IMR-90 (cell line): ENCODE measurements around the gene COL15A1. TPM values are rescaled to one million over a fixed set of nuclear protein-coding genes. Genes with fewer than 3 reads are reported as not detected.
A peak's percentile ranks its signal among the peaks of the same experiment; 100 is the strongest.

Source experiments
- ATAC-seq: fragments of 200-7000 bp; cut with Tn5 transposase; 2 replicates; pipeline ENCODE4 v1.9.1; 2020; ENCODE audit warnings: low read depth, mild to moderate bottlenecking, moderate library complexity
- BruUV-seq: library from RNA; stranded (reverse); fragments of 400-500 nt; replicated peaks from 2 replicates; lab custom pipeline; 2021; lab: Mats Ljungman, UMichigan
- CTCF ChIA-PET: fragments of 300-600 bp; formaldehyde crosslinking; extraction: SDS; loops from one replicate; lab custom pipeline; 2021; ENCODE audit warnings: antibody characterized with exemption; lab: Yijun Ruan, JAX
- POLR2A ChIA-PET: fragments of 300-600 bp; sonication (Branson Sonifier 250); formaldehyde crosslinking; loops from one replicate; lab custom pipeline; 2022; ENCODE audit warnings: antibody characterized with exemption; ENCODE audit not compliant: unreplicated experiment; lab: Charles Lee
- DNase-seq: peaks from one replicate; pipeline ENCODE4 v3.0.0; 2013
- H2AFZ ChIP-seq: replicated peaks from 2 replicates; pipeline ENCODE3; 2013; ENCODE audit warnings: low read length, mild to moderate bottlenecking; ENCODE audit not compliant: poor library complexity
- H2AK5ac ChIP-seq: 2 replicates; pipeline ENCODE4 v1.6.1; 2013; ENCODE audit warnings: low read depth, low read length, inconsistent platforms
- H2AK9ac ChIP-seq: replicated peaks from 2 replicates; pipeline ENCODE3; 2013; ENCODE audit warnings: mild to moderate bottlenecking, low read depth, low read length, moderate library complexity; ENCODE audit not compliant: poor library complexity
- H2BK120ac ChIP-seq: 2 replicates; pipeline ENCODE4 v1.6.1; 2013; ENCODE audit warnings: low read depth, low read length, inconsistent platforms
- H2BK15ac ChIP-seq: 3 replicates; pipeline ENCODE4 v1.6.1; 2013; ENCODE audit warnings: low read depth, low read length, inconsistent platforms
- H2BK20ac ChIP-seq: 2 replicates; pipeline ENCODE4 v1.6.1; 2013; ENCODE audit warnings: low read depth, mild to moderate bottlenecking, inconsistent platforms, low read length, moderate library complexity
- H2BK5ac ChIP-seq: 2 replicates; pipeline ENCODE4 v1.6.1; 2013; ENCODE audit warnings: mild to moderate bottlenecking, low read depth, low read length, inconsistent platforms; ENCODE audit not compliant: poor library complexity, severe bottlenecking
- H3K14ac ChIP-seq: replicated peaks from 2 replicates; pipeline ENCODE4 v1.6.1; 2013; ENCODE audit warnings: low read depth, low read length, inconsistent platforms
- H3K18ac ChIP-seq: 2 replicates; pipeline ENCODE4 v1.6.1; 2013; ENCODE audit warnings: low read depth, low read length, control low read depth
- H3K23ac ChIP-seq: 2 replicates; pipeline ENCODE4 v1.6.1; 2013; ENCODE audit warnings: low read depth, low read length, inconsistent platforms
- H3K27ac ChIP-seq: 2 replicates; pipeline ENCODE4 v1.5.1; 2013; ENCODE audit warnings: mild to moderate bottlenecking, control low read depth, low read length; ENCODE audit not compliant: insufficient read depth
- H3K27me3 ChIP-seq: 2 replicates; pipeline ENCODE4 v1.6.1; 2013; ENCODE audit warnings: low read length; ENCODE audit not compliant: control insufficient read depth, insufficient read depth
- H3K36me3 ChIP-seq: 2 replicates; pipeline ENCODE4 v1.6.1; 2013; ENCODE audit warnings: low read length, mixed read lengths; ENCODE audit not compliant: control insufficient read depth, insufficient read depth
- H3K4ac ChIP-seq: 2 replicates; pipeline ENCODE4 v1.6.1; 2013; ENCODE audit warnings: low read depth, low read length, inconsistent platforms
- H3K4me1 ChIP-seq: 2 replicates; pipeline ENCODE4 v1.6.1; 2013; ENCODE audit warnings: low read length, mixed read lengths; ENCODE audit not compliant: control insufficient read depth, insufficient read depth
- H3K4me2 ChIP-seq: 2 replicates; pipeline ENCODE4 v1.6.1; 2013; ENCODE audit warnings: low read depth, mild to moderate bottlenecking, control low read depth, low read length, moderate library complexity
- H3K4me3 ChIP-seq: 2 replicates; pipeline ENCODE4 v1.5.1; 2013; ENCODE audit warnings: low read depth, mild to moderate bottlenecking, control low read depth, low read length, moderate library complexity; ENCODE audit not compliant: insufficient read depth
- H3K56ac ChIP-seq: 2 replicates; pipeline ENCODE4 v1.6.1; 2013; ENCODE audit warnings: low read length, inconsistent platforms; ENCODE audit not compliant: insufficient read depth; ENCODE audit errors: extremely low read depth
- H3K79me1 ChIP-seq, 2 experiments: 2 replicates each; pipeline ENCODE4 v1.6.1; 2013; ENCODE audit warnings: low read length in 2 of 2, inconsistent platforms in 1 of 2, low read depth in 1 of 2
- H3K9ac ChIP-seq: 2 replicates; pipeline ENCODE4 v1.6.1; 2013; ENCODE audit warnings: low read depth, low read length, control low read depth
- H3K9me1 ChIP-seq: 2 replicates; pipeline ENCODE4 v1.6.1; 2013; ENCODE audit warnings: low read length, inconsistent platforms; ENCODE audit not compliant: insufficient read depth
- H3K9me3 ChIP-seq: 2 replicates; pipeline ENCODE4 v1.6.1; 2013; ENCODE audit warnings: low read length; ENCODE audit not compliant: control insufficient read depth, insufficient read depth
- H4K20me1 ChIP-seq: 2 replicates; pipeline ENCODE4 v1.6.1; 2013; ENCODE audit warnings: low read length, inconsistent platforms; ENCODE audit not compliant: insufficient read depth
- H4K5ac ChIP-seq: 2 replicates; pipeline ENCODE4 v1.6.1; 2013; ENCODE audit warnings: mild to moderate bottlenecking, low read depth, low read length, control low read depth
- H4K8ac ChIP-seq, 2 experiments: 2 replicates each; pipeline ENCODE4 v1.6.1; 2013; ENCODE audit warnings: low read depth in 2 of 2, low read length in 2 of 2, control low read depth in 1 of 2, inconsistent platforms in 1 of 2
- H4K91ac ChIP-seq: 2 replicates; pipeline ENCODE4 v1.6.1; 2013; ENCODE audit warnings: low read depth, low read length, inconsistent platforms; ENCODE audit not compliant: insufficient read depth
- BHLHE40 ChIP-seq: fragments of 150-350 bp; IDR thresholded peaks from 2 replicates; pipeline ENCODE4 v1.6.1; 2016; ENCODE audit warnings: mild to moderate bottlenecking, low read depth, low read length
- CEBPB ChIP-seq: IDR thresholded peaks from 2 replicates; pipeline ENCODE4 v1.6.1; 2012; ENCODE audit warnings: low read depth, low read length, improper control_type of control experiment
- CHD1 ChIP-seq: IDR thresholded peaks from 2 replicates; pipeline ENCODE4 v1.6.1; 2012; ENCODE audit warnings: low read depth, low read length, improper control_type of control experiment
- FOS ChIP-seq: fragments of 150-350 bp; IDR thresholded peaks from 2 replicates; pipeline ENCODE4 v1.6.1; 2016; ENCODE audit warnings: low read depth, low read length
- MAFK ChIP-seq: IDR thresholded peaks from 2 replicates; pipeline ENCODE4 v1.6.1; 2012; ENCODE audit warnings: low read depth, low read length, improper control_type of control experiment
- MAZ ChIP-seq: IDR thresholded peaks from 2 replicates; pipeline ENCODE4 v1.6.1; 2012; ENCODE audit warnings: low read depth, mild to moderate bottlenecking, low read length, improper control_type of control experiment, moderate library complexity, borderline replicate concordance
- MXI1 ChIP-seq: IDR thresholded peaks from 2 replicates; pipeline ENCODE4 v1.6.1; 2012; ENCODE audit warnings: low read depth, mild to moderate bottlenecking, low read length, moderate library complexity, borderline replicate concordance
- NFE2L2 ChIP-seq: fragments of 150-350 bp; IDR thresholded peaks from 2 replicates; pipeline ENCODE4 v1.6.1; 2016; ENCODE audit warnings: low read depth, mild to moderate bottlenecking, low read length
- POLR2A ChIP-seq: IDR thresholded peaks from 2 replicates; pipeline ENCODE4 v1.6.1; 2012; ENCODE audit warnings: mild to moderate bottlenecking, low read depth, low read length
- RAD21 ChIP-seq: IDR thresholded peaks from 2 replicates; pipeline ENCODE4 v1.6.1; 2012; ENCODE audit warnings: low read length, improper control_type of control experiment
- RCOR1 ChIP-seq: IDR thresholded peaks from 2 replicates; pipeline ENCODE4 v1.6.1; 2012; ENCODE audit warnings: mild to moderate bottlenecking, low read length, improper control_type of control experiment; ENCODE audit not compliant: insufficient replicate concordance
- RFX5 ChIP-seq: IDR thresholded peaks from 2 replicates; pipeline ENCODE4 v1.8.0; 2012; ENCODE audit warnings: low read depth, mild to moderate bottlenecking, low read length, moderate library complexity
- SMC3 ChIP-seq: fragments of 150-350 bp; IDR thresholded peaks from 2 replicates; pipeline ENCODE4 v1.6.1; 2016; ENCODE audit warnings: low read depth, mild to moderate bottlenecking, antibody characterized with exemption, low read length, moderate library complexity
- WGBS, 2 experiments: methylation state at CpG; one replicate each; pipeline versions ENCODE4 v1.1.5 to v1.1.7; 2013; ENCODE audit warnings: missing lambda C conversion rate in 2 of 2; ENCODE audit not compliant: insufficient read length in 1 of 2; ENCODE audit errors: extremely low coverage in 2 of 2; 5-methylcytosine and 5-hydroxymethylcytosine counted together
- dilution Hi-C: fragments of 300-500 bp; cut with HindIII; formaldehyde crosslinking; loops from one replicate; pipeline ENCODE4 v1.14.3; 2018; ENCODE audit warnings: low sequenced_read_pairs; ENCODE audit not compliant: unreplicated experiment
- in situ Hi-C: fragments of 300-500 bp; cut with MboI; formaldehyde crosslinking; loops from 3 replicates; pipeline ENCODE4 v1.14.3; 2019; ENCODE audit warnings: low sequenced_read_pairs, inconsistent platforms, mixed read lengths
- intact Hi-C: fragments of 100-400 bp; cut with micrococcal nuclease; formaldehyde crosslinking; loops from 2 replicates; pipeline ENCODE4 v1.10.0; 2022
- polyA plus RNA-seq, 3 experiments: library from polyadenylated mRNA; depleted of rRNA; stranded (reverse); fragments of >200 nt; gene quantifications; 2 replicates each; pipeline ENCODE4 v1.2.3, GENCODE V29; 2012; ENCODE audit warnings: low replicate concordance in 1 of 3
- total RNA-seq: library from RNA; depleted of rRNA; stranded (reverse); fragments of >200 nt; gene quantifications from 2 replicates; pipeline ENCODE4 v1.2.3, GENCODE V29; 2012
- TF ChIP-seq, protein P1 (sequence below): fragments of 150-350 bp; IDR thresholded peaks from 2 replicates; pipeline ENCODE4 v1.6.1; 2016; ENCODE audit warnings: low read depth, mild to moderate bottlenecking, low read length, moderate library complexity, borderline replicate concordance
- TF ChIP-seq, protein P2 (sequence below): conservative IDR thresholded peaks from 2 replicates; pipeline ENCODE4 v1.5.1; 2012; ENCODE audit warnings: mild to moderate bottlenecking, low read depth, low read length, improper control_type of control experiment
- TF ChIP-seq, protein P3 (sequence below): fragments of 150-350 bp; IDR thresholded peaks from 2 replicates; pipeline ENCODE4 v1.6.1; 2017; ENCODE audit warnings: mild to moderate bottlenecking, antibody characterized with exemption, low read length, low read depth

Gene COL15A1
- total and polyA plus RNA-seq, 2 of the 4 experiments (the other 2 are of a cell fraction): 2.2 to 3.7 TPM

DNA sequence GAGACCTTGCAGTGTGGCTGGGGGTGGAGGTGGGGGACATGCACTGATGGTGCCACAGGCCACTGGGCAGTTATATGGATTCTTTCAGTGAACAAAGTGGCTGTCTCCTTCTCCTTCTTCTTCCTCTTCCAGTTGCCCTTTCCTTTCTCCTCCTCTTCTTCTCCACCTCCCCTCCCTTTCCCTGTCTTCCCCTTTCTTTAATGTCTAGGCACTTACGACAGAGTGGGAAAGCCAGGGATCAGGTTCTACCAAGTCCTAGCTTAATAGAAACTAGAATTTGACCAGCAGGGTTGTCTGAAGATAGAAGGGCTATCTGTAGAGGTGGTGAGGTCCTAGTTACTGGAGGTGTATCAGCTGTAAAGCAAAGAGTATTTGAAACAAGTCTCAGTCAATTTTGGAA lies 62.8 kb downstream of the COL15A1 start:
- Histone ChIP-seq H3K79me1 (no peaks in the 10 kb centered on the region), H3K14ac (no peak overlapping the region), H3K23ac (no peak overlapping the region), H3K9me3 (peaks cover 7% of the 10 kb centered on the region), H4K91ac (no peak overlapping the region), H2BK120ac (no peak overlapping the region), H4K20me1 (no peaks in the 10 kb centered on the region), H3K9ac (no peak overlapping the region), H2AK9ac (no peak overlapping the region), H3K18ac (no peak overlapping the region), H3K27me3 (no peaks in the 10 kb centered on the region), H2AK5ac (peak overlapping the region; percentile 39; the same call in 1 of the 2 replicates), H2AFZ (no peak overlapping the region), H3K9me1 (peaks cover 4% of the 10 kb centered on the region; the same call in 1 of the 2 replicates), H3K27ac (no peak overlapping the region), H4K5ac (no peak overlapping the region), H2BK5ac (no peak overlapping the region), H2BK20ac (no peak overlapping the region; the same call in 1 of the 2 replicates), H3K4me2 (no peak overlapping the region), H3K56ac (no peak overlapping the region), H3K4me3 (no peak overlapping the region), H3K36me3 (peaks cover 45% of the 10 kb centered on the region; the same call in 1 of the 2 replicates), H3K4ac (no peak overlapping the region), H3K4me1 (peaks cover 4% of the 10 kb centered on the region; the same call in 1 of the 2 replicates), H2BK15ac (no peak overlapping the region), H4K8ac (no peak overlapping the region)
- no CpG with 5 or more reads among the region's 1 CpG for WGBS, 2 experiments
- ChIA-PET POLR2A (no interaction called here), CTCF (no interaction called here)
- BruUV-seq: no TSS peak
- DNase-seq: no peak
- intact Hi-C loops (no loop called here), in situ Hi-C loops (no loop called here), dilution Hi-C loops (no loop called here)
- TF ChIP-seq RAD21: no peak
- TF ChIP-seq MXI1: no peak
- TF ChIP-seq RCOR1: no peak
- no peak for TF ChIP-seq MAFK
- TF ChIP-seq POLR2A: no peak
- TF ChIP-seq, protein P1, sequence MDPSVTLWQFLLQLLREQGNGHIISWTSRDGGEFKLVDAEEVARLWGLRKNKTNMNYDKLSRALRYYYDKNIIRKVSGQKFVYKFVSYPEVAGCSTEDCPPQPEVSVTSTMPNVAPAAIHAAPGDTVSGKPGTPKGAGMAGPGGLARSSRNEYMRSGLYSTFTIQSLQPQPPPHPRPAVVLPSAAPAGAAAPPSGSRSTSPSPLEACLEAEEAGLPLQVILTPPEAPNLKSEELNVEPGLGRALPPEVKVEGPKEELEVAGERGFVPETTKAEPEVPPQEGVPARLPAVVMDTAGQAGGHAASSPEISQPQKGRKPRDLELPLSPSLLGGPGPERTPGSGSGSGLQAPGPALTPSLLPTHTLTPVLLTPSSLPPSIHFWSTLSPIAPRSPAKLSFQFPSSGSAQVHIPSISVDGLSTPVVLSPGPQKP: no peak
- TF ChIP-seq, protein P2, sequence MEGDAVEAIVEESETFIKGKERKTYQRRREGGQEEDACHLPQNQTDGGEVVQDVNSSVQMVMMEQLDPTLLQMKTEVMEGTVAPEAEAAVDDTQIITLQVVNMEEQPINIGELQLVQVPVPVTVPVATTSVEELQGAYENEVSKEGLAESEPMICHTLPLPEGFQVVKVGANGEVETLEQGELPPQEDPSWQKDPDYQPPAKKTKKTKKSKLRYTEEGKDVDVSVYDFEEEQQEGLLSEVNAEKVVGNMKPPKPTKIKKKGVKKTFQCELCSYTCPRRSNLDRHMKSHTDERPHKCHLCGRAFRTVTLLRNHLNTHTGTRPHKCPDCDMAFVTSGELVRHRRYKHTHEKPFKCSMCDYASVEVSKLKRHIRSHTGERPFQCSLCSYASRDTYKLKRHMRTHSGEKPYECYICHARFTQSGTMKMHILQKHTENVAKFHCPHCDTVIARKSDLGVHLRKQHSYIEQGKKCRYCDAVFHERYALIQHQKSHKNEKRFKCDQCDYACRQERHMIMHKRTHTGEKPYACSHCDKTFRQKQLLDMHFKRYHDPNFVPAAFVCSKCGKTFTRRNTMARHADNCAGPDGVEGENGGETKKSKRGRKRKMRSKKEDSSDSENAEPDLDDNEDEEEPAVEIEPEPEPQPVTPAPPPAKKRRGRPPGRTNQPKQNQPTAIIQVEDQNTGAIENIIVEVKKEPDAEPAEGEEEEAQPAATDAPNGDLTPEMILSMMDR: no peak
- TF ChIP-seq CHD1: no peak
- no peak for TF ChIP-seq NFE2L2
- no peak for TF ChIP-seq RFX5
- TF ChIP-seq FOS: no peak
- no peak for TF ChIP-seq CEBPB
- TF ChIP-seq, protein P3, sequence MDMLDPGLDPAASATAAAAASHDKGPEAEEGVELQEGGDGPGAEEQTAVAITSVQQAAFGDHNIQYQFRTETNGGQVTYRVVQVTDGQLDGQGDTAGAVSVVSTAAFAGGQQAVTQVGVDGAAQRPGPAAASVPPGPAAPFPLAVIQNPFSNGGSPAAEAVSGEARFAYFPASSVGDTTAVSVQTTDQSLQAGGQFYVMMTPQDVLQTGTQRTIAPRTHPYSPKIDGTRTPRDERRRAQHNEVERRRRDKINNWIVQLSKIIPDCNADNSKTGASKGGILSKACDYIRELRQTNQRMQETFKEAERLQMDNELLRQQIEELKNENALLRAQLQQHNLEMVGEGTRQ: no peak
- no peak for TF ChIP-seq SMC3
- no peak for TF ChIP-seq BHLHE40
- TF ChIP-seq MAZ: no peak
- no peak for ATAC-seq
